Immature natural killer cell (primary cell): ENCODE data around the gene PSENEN. TPM values are rescaled to one million over a fixed set of nuclear protein-coding genes. Genes with fewer than 3 reads are reported as not detected.

Experiments
- DNase-seq, 3 donors: peaks; one replicate each; pipeline ENCODE4 v3.0.0; 2022; ENCODE audit warnings: mixed read lengths in 1 of 3
- H3K27ac Mint-ChIP-seq, 6 donors: one replicate each; pipeline ENCODE4 v1.8.0; 2020; ENCODE audit warnings: mixed read lengths in 6 of 6, mild to moderate bottlenecking in 5 of 6, inconsistent platforms in 4 of 6, moderate library complexity in 3 of 6
- H3K27me3 Mint-ChIP-seq, 3 donors: one replicate each; pipeline ENCODE4 v1.8.0; 2020 to 2021; ENCODE audit warnings: low read depth in 3 of 3, mild to moderate bottlenecking in 3 of 3, mixed read lengths in 3 of 3, moderate library complexity in 3 of 3, inconsistent platforms in 1 of 3
- H3K36me3 Mint-ChIP-seq, 3 donors: one replicate each; pipeline ENCODE4 v1.8.0; 2020; ENCODE audit warnings: mixed read lengths in 3 of 3, inconsistent platforms in 2 of 3, mild to moderate bottlenecking in 2 of 3
- H3K4me1 Mint-ChIP-seq, 2 donors: one replicate each; pipeline ENCODE4 v1.8.0; 2020; ENCODE audit warnings: inconsistent platforms in 2 of 2, mild to moderate bottlenecking in 2 of 2, mixed read lengths in 2 of 2, moderate library complexity in 1 of 2
- H3K4me3 Mint-ChIP-seq, 5 donors: one replicate each; pipeline ENCODE4 v1.8.0; 2020; ENCODE audit warnings: mild to moderate bottlenecking in 5 of 5, mixed read lengths in 5 of 5, inconsistent platforms in 3 of 5, moderate library complexity in 3 of 5
- H3K9me3 Mint-ChIP-seq, 6 donors: one replicate each; pipeline ENCODE4 v1.8.0; 2020; ENCODE audit warnings: mild to moderate bottlenecking in 6 of 6, mixed read lengths in 6 of 6, inconsistent platforms in 4 of 6, moderate library complexity in 3 of 6
- polyA plus RNA-seq, 3 donors: library from polyadenylated mRNA; unstranded; fragments of 300-500 nt; fragmentation: Illumina TruSeq; gene quantifications; one replicate each; pipeline ENCODE4 v1.2.3, GENCODE V29; 2021

Gene PSENEN
- polyA plus RNA-seq, 3 donors from 2014 or later: 127 to 149 (median 129) TPM

- peak overlapping the region; percentile 96 to 99 (median 98) for H3K4me3 Mint-ChIP-seq
- H3K36me3 Mint-ChIP-seq: peaks cover 0 to 5% (median 0%) of the 10 kb centered on the region in 3 donors
- peak overlapping the region; percentile 98 to 100 (median 99) for H3K27ac Mint-ChIP-seq
- no peaks in the 10 kb centered on the region for H3K9me3 Mint-ChIP-seq
- peaks cover 13 to 14% (median 13%) of the 10 kb centered on the region in 3 donors for H3K27me3 Mint-ChIP-seq
- peaks cover 67 to 68% of the 10 kb centered on the region in 2 donors for H3K4me1 Mint-ChIP-seq
- no peak for DNase-seq
Observed at GRCh38 chr19:35743640-35744429, 1.6 kb upstream of the PSENEN start.

DNA sequence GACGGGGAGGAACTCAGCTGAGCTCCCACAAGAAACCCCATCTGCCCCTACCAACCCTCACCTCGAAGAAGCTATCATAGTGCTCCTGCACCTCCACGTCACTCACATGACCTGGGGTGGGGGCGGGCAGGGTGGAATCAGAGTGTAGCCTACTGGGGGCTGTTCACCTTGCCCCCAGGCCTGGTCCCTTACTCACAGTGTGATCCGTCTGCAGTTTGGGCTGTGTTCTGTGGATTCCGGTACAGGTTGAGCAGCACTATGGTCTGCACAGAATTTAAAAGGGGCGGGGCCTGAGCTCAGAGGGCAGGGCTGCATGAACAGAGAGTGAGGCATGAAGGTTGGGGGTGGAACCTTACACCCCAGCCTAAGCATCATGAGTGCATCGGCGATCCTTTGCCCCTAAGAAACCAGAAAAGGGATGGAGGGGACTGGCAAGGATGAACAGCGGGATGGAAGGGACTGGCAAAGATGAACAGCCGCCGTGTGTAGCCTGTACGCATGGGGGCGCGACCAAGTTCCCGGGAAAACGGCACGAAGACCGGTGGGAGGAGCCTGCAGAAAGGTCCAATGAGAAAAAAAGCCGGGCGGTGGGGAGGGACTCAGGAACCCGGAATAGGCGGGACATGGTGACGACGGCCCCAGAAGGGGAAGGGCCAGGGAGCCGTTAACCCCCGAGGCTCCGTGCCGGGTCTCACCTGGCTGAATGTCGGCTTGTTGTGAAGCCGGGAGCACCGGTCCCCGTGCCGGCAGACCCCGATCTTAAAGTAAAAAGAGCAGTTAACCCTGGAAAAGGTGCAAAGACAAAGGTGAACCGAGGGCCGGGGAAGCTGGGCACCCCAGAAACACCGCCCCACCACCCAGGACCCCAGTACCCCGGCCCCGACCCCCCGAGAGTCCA is 772 bp upstream of the PSENEN start:
- peak; percentile 93 to 95 (median 94) for DNase-seq
- Mint-ChIP-seq H3K9me3 (no peaks in the 10 kb centered on the region), H3K4me1 (peaks cover 66 to 75% of the 10 kb centered on the region in 2 donors), H3K36me3 (peaks cover 0 to 5% (median 0%) of the 10 kb centered on the region in 3 donors), H3K27ac (peak overlapping the region; percentile 98 to 100 (median 99)), H3K27me3 (peaks cover 13 to 14% (median 13%) of the 10 kb centered on the region in 3 donors), H3K4me3 (peak overlapping the region; percentile 96 to 99 (median 98))

DNA sequence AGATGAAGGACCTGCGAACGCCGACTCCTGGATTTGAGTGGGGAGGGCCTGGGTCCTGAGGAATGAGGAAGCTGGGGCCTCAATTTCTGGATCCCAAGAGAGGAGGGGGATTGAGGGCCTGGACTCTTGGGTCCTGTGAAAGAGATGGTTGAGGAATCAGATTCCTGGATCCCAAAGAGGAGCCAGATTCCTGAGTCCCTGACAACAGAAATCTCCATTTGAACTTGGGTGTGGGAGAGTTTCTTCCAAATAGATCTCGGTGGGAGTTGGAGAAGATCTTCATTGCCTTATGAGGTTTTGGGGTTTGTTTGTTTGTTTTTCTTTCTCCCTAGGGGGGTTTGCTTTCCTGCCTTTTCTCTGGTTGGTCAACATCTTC is 624 bp downstream of the PSENEN start:
- H3K4me3 Mint-ChIP-seq: peak overlapping the region; percentile 96 to 99 (median 98)
- no peaks in the 10 kb centered on the region for H3K9me3 Mint-ChIP-seq
- H3K4me1 Mint-ChIP-seq: peaks cover 61 to 67% of the 10 kb centered on the region in 2 donors
- H3K36me3 Mint-ChIP-seq: peaks cover 0 to 5% (median 0%) of the 10 kb centered on the region in 3 donors
- H3K27me3 Mint-ChIP-seq: peaks cover 9 to 10% (median 9%) of the 10 kb centered on the region in 3 donors
- no peak for DNase-seq
- peak overlapping the region; percentile 98 to 100 (median 99) for H3K27ac Mint-ChIP-seq

- Mint-ChIP-seq H3K4me3 (peak overlapping the region; percentile 96 to 99 (median 98)), H3K27ac (peak overlapping the region; percentile 81 to 100 (median 99)), H3K27me3 (peaks cover 9 to 10% (median 9%) of the 10 kb centered on the region in 3 donors), H3K4me1 (peaks cover 61 to 66% of the 10 kb centered on the region in 2 donors), H3K9me3 (no peaks in the 10 kb centered on the region), H3K36me3 (peaks cover 0 to 5% (median 0%) of the 10 kb centered on the region in 3 donors)
- DNase-seq: no peak
Observed at GRCh38 chr19:35746531-35746930, 1.1 kb downstream of the PSENEN start.

DNA sequence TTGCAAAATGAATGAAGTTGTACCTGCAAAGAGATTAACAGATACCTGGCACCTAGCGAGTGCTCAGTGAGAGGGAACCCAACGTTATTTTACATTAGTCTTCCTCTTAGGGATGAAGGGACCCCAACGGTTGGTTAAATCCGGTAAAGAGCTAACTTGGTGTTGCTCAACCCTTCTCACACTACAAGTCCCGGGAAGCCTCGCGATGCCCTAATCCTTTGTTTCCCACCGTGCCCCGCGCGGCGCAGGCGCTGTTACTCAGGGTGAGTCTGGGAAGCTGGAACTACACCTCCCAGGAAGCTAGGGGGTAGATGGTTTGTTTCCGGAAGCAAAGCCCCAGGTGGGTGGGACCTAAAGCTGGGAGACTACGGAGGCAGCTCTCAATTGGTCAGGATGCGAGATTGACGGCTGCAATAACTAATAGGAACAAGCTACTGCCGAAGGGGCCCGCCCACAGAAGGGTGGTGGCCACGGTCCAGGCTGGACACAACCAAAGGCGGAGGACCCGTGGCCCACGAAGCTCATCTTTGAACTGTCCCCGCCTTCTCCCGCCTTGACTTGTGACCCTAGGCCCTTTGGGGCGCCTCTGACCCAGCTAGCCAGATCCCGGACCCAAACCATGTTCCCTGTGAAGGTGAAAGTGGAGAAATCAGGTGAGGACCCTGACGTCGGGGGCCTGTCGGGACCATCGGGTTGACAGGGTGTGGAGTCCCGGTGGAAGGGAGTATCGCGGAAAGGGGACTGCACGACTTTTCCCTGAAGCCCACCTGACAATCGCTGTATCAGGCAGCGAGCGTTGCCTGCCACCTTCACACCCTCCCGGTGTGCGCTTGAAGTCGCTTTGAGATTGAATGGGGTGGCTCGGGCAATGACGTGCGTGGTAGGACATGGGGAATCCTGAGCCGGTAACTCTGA is 2.9 kb downstream of the PSENEN start, which contains the start of gene LIN37:
Gene LIN37, plus strand, starts transcription at position 471 of the 915 bp plus-strand sequence. Its CDS starts 149 bp downstream, at position 620.
- Mint-ChIP-seq H3K4me3 (peak within 1 kb of the TSS; percentile 96 to 98 (median 96)), H3K36me3 (peaks cover 0 to 5% (median 0%) of the 10 kb centered on the region in 3 donors), H3K9me3 (no peaks in the 10 kb centered on the region), H3K27ac (peak within 1 kb of the TSS; percentile 83 to 95 (median 93)), H3K27me3 (peaks cover 6 to 9% (median 7%) of the 10 kb centered on the region in 3 donors), H3K4me1 (peaks cover 47 to 54% of the 10 kb centered on the region in 2 donors)
- DNase-seq: peak; percentile 99

DNA sequence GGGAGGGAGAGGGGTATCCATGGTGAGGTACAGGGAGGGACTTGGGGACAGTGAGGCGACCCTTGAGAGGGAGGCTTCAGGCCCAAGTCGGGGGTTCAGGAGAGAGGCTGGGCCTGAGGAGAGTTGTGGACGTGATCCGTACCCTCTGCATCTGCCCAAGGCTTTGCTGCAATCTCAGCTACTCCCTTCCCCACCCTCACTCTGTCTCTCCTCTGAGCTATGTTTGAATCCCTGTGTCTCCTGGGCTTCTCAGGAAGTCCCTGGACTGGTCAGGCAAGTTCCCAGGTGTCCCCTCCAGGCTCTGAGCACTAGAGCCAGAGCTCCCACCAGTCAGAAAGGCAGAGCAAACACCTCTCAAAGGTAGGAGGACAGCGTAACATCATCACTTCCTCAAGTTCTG is 4.7 kb downstream of the PSENEN start:
- H3K9me3 Mint-ChIP-seq: no peaks in the 10 kb centered on the region
- H3K4me3 Mint-ChIP-seq: peak overlapping the region in 4 of 5 donors; percentile 18 to 59 (median 36)
- peaks cover 35 to 40% of the 10 kb centered on the region in 2 donors for H3K4me1 Mint-ChIP-seq
- DNase-seq: no peak
- peak overlapping the region in 2 of 6 donors; percentile 36 to 45 for H3K27ac Mint-ChIP-seq
- H3K27me3 Mint-ChIP-seq: peaks cover 2 to 6% (median 4%) of the 10 kb centered on the region in 3 donors
- H3K36me3 Mint-ChIP-seq: peaks cover 0 to 15% (median 3%) of the 10 kb centered on the region in 3 donors

- H3K4me3 Mint-ChIP-seq: no peak overlapping the region
- DNase-seq: no peak
- H3K9me3 Mint-ChIP-seq: no peaks in the 10 kb centered on the region
- peaks cover 0 to 6% (median 3%) of the 10 kb centered on the region in 3 donors for H3K27me3 Mint-ChIP-seq
- H3K4me1 Mint-ChIP-seq: peaks cover 29 to 33% of the 10 kb centered on the region in 2 donors
- H3K27ac Mint-ChIP-seq: no peak overlapping the region
- H3K36me3 Mint-ChIP-seq: peaks cover 0 to 19% (median 3%) of the 10 kb centered on the region in 3 donors
Observed at GRCh38 chr19:35751839-35752745, 6.6 kb downstream of the PSENEN start.

DNA sequence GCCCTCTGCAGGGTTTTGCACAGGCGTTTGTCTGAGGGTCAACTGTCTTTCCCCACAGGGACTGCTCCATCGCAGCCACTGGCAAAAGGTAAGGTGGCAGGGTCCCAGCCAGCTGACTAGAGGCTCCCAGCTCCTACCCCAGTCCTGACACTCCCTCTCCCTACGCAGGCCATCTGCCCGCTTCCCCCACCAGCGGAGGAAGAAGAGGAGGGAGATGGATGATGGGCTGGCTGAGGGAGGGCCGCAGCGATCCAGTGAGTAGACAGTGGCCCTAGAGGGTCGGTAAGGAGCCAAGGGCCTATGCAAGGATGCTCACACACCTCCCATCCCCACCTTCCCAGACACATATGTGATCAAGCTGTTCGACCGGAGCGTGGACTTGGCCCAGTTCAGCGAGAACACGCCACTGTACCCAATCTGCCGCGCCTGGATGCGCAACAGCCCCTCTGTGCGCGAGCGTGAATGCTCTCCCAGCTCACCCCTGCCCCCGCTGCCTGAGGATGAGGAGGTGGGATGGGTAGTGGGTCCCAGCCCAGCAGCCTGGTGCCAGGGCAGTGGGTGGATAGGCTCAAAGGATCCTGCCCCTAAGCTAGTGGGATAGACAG is 7.4 kb downstream of the PSENEN start:
- no peaks in the 10 kb centered on the region for H3K9me3 Mint-ChIP-seq
- H3K27me3 Mint-ChIP-seq: peaks cover 2 to 10% (median 7%) of the 10 kb centered on the region in 3 donors
- H3K27ac Mint-ChIP-seq: no peak overlapping the region
- peaks cover 31 to 32% of the 10 kb centered on the region in 2 donors for H3K4me1 Mint-ChIP-seq
- no peak for DNase-seq
- no peak overlapping the region for H3K4me3 Mint-ChIP-seq
- peaks cover 0 to 19% (median 3%) of the 10 kb centered on the region in 3 donors for H3K36me3 Mint-ChIP-seq

DNA sequence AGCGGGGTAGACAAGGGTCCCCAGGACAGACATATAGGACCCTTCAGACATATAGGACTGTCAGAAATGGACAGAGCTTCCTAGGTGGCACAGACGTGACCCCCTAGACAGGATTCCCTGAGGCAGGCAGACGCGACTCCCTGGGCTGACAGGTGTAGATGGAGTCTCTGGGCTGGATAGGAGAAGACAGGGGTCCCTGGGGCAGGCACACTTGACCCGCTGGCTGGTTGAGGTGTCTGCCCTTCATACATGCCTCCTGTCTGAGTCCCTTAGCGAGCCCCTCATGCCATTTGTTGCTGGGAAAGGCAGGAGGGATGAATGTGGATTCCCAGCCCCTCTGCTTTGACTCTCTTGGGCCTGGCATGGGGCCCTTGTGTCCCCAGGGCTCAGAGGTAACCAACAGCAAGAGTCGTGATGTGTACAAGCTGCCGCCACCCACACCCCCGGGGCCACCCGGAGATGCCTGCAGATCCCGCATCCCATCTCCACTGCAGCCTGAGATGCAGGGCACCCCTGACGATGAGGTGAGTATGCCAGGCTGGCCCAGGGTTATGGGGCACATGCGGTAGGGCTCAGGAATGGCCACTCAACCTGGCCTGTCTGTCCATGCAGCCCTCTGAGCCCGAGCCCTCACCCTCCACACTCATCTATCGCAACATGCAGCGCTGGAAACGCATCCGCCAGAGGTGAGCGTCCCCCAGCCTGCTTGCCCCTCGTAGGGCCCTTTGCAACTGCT is 8.4 kb downstream of the PSENEN start:
- Mint-ChIP-seq H3K36me3 (peaks cover 0 to 19% (median 3%) of the 10 kb centered on the region in 3 donors), H3K27me3 (peaks cover 7 to 12% (median 9%) of the 10 kb centered on the region in 3 donors), H3K27ac (no peak overlapping the region), H3K4me1 (peaks cover 26 to 30% of the 10 kb centered on the region in 2 donors), H3K4me3 (no peak overlapping the region), H3K9me3 (no peaks in the 10 kb centered on the region)
- no peak for DNase-seq

GRCh38 chr19:35754370-35755130 is 9.1 kb downstream of the PSENEN start:
- peaks cover 0 to 19% (median 3%) of the 10 kb centered on the region in 3 donors for H3K36me3 Mint-ChIP-seq
- H3K4me1 Mint-ChIP-seq: peaks cover 26 to 30% of the 10 kb centered on the region in 2 donors
- H3K9me3 Mint-ChIP-seq: no peaks in the 10 kb centered on the region
- DNase-seq: no peak
- peak overlapping the region in 1 of 5 donors; percentile 33 for H3K4me3 Mint-ChIP-seq
- no peak overlapping the region for H3K27ac Mint-ChIP-seq
- H3K27me3 Mint-ChIP-seq: peaks cover 7 to 12% (median 9%) of the 10 kb centered on the region in 3 donors
